Activated naive CD4-positive, alpha-beta T cell treated with anti-CD3 and anti-CD28 coated beads, Interleukin-2, amount 10 ng/mL, durations not matched to agents 7 days and 5 days (primary cell): Measurements from ENCODE around the gene WDSUB1.

Source experiments
- CTCF ChIA-PET: fragments of 350-600 bp; sonication (Branson Sonifier 250); formaldehyde crosslinking; loops from one replicate; lab custom pipeline; 2021; ENCODE audit warnings: antibody characterized with exemption; lab: Charles Lee
- DNase-seq: peaks from one replicate; pipeline ENCODE4 v3.0.0-alpha.2; 2020
- H3K27ac Mint-ChIP-seq: one replicate; pipeline ENCODE4 v1.8.0; 2021; ENCODE audit warnings: mild to moderate bottlenecking, moderate library complexity, mixed read lengths
- H3K27me3 Mint-ChIP-seq: one replicate; pipeline ENCODE4 v1.8.0; 2021; ENCODE audit warnings: mild to moderate bottlenecking, mixed read lengths
- H3K36me3 Mint-ChIP-seq: one replicate; pipeline ENCODE4 v1.8.0; 2021; ENCODE audit warnings: mixed read lengths
- H3K4me1 Mint-ChIP-seq: one replicate; pipeline ENCODE4 v1.8.0; 2021; ENCODE audit warnings: mixed read lengths
- H3K4me3 Mint-ChIP-seq: one replicate; pipeline ENCODE4 v1.8.0; 2021; ENCODE audit warnings: mild to moderate bottlenecking, moderate library complexity, mixed read lengths
- H3K9me3 Mint-ChIP-seq: one replicate; pipeline ENCODE4 v1.8.0; 2021; ENCODE audit warnings: mixed read lengths

WDSUB1 gene

DNA sequence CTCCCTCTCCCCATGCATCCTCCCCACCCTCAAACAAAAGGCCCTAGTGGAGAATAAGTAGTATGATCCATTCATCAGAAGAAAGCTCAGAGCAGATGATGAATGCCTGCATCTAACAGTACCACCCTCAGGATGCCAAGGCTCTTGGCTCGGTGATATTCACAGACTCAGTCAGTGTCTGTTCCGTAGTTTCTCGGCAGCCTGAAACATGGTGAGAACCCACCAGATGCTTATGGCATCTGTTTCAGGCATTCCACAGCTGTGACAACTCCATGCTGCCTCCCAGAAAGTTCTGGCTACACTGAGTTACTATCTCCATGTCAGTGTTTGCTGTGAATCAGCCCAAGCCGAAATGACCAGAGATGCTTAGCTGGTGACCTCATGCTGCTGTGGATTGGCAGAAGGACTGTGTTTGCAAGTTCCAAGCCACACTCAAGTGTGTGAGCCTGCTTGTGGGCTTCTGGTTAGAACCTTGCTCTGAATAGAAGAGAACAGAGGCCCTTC is 83.9 kb downstream of the WDSUB1 start:
- Mint-ChIP-seq H3K4me3 (no peak overlapping the region), H3K36me3 (no peaks in the 10 kb centered on the region), H3K9me3 (no peaks in the 10 kb centered on the region), H3K27me3 (no peaks in the 10 kb centered on the region), H3K4me1 (peaks cover 12% of the 10 kb centered on the region), H3K27ac (no peak overlapping the region)
- no peak for DNase-seq
- CTCF ChIA-PET: interaction anchor here (0.8 to 1.3 kb wide), 2 partner anchors 69 to 84 kb away, joined by 3 read pairs; no protein-coding TSS in a partner anchor

DNA sequence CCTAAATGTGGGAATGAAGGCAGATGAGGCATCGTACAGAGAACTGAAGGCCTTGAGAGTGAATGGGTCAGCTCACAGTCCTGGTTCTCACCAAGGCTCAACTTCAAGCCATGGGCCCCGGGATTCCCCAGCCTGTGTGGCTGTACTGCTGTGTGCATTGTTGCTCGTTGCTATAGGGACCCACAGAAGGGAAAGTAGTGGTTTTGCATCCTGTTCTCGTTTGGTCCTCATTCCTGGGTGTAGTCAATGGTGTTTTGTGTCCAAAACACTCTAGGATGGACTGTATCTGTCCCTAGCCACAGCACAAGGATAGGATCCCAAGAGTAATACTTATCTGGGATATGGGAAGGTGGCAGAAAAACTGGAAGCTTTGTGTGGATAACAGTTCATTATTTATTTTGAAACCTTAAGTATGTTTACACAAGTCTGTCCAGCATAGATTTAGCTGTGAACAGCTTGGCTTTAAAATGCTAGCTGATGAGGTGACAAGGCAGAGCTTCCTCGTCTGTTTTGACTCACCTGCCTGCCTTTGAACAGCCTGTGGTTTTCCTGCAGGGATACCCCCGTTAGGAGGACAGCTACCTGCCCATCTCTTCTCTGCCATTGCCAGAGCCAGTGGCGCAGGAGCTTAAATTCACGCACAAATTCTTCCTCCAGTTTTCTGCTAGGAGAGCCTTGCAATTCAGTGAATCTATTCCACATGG is 85.0 kb downstream of the WDSUB1 start:
- H3K27ac Mint-ChIP-seq: no peak overlapping the region
- H3K4me3 Mint-ChIP-seq: no peak overlapping the region
- DNase-seq: peak; percentile 49
- no peaks in the 10 kb centered on the region for H3K27me3 Mint-ChIP-seq
- H3K4me1 Mint-ChIP-seq: peaks cover 12% of the 10 kb centered on the region
- CTCF ChIA-PET: no interaction called here
- no peaks in the 10 kb centered on the region for H3K36me3 Mint-ChIP-seq
- H3K9me3 Mint-ChIP-seq: no peaks in the 10 kb centered on the region

DNA sequence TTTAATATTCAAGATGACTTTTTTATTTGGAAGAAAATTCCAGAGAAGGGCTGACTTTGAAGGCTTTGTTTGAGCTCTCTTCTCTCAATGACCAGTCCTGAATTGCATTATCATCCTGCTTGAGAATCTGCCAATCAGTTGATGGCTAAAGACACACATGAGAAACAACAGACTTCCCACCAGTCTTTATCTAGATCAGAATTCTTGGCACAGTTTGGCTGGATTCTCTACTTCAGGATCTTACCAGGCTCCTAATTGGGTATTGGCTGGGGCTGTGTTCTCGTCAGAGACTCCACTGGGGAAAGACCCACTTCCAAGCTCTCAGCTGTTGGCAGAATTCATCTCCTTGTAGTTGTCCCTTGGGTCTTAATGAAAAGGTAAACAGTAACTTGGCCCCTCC is 86.0 kb downstream of the WDSUB1 start:
- no peaks in the 10 kb centered on the region for H3K9me3 Mint-ChIP-seq
- H3K4me1 Mint-ChIP-seq: peaks cover 12% of the 10 kb centered on the region
- no peak overlapping the region for H3K27ac Mint-ChIP-seq
- no peak overlapping the region for H3K4me3 Mint-ChIP-seq
- no peaks in the 10 kb centered on the region for H3K36me3 Mint-ChIP-seq
- no peaks in the 10 kb centered on the region for H3K27me3 Mint-ChIP-seq
- no peak for DNase-seq
- CTCF ChIA-PET: interaction anchor here (1.5 kb wide), 1 partner anchor 81 kb away, joined by 3 read pairs; no protein-coding TSS in a partner anchor

DNA sequence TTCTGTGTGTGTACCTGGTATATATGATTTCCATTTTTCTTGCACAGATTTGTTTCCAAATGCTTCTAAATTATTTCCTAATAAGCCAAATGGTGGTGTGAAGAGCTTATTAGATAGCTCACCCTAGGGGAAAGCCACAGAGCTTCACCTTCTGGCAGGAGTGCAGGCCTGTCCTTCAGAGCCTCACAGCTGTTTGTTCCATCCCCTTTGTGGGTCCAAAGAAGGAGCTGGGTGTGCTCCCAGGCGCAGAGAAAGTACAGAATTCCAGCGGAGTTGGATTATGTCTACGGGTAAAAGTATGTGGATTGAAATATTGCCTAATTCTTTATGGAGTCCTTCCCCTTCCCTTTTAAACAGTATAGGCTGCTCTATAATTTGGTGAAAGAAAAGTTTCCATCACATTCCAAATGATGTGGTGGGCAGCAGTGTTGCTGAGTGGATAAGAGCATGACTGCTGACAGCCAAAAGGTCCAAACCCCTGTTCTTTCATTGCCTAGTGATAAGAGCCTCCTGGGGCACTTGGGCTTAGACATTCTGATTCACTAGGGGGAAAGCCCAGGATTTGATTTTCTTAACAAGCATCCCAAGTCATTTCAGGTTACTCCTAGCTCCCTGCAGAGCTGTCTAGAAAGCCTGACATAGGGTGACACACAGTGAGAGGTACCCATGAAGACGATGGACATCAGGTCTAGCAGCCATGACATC is 86.6 kb downstream of the WDSUB1 start:
- CTCF ChIA-PET: interaction anchor here (1.5 kb wide), 1 partner anchor 81 kb away, joined by 3 read pairs; no protein-coding TSS in a partner anchor

DNA sequence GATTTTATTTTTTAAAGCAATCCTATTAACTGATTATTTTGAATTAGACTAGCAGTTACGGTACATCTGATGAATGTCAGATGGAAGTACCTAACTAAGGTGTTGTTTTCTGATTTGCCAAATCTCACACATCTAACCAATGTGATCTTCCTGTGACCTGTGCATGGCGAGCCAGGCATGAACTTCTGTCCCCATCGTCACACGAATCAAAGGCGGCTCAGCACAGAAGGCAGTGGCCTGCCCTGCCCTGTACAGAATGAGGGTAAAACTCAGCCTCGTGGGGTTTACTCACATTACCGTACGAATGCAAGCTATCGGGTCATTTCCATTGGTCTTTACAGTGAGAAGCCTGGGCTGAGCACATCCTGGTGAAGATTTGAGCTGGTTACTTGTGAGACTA is 87.3 kb downstream of the WDSUB1 start:
- no peaks in the 10 kb centered on the region for H3K27me3 Mint-ChIP-seq
- no peak for DNase-seq
- H3K4me3 Mint-ChIP-seq: no peak overlapping the region
- no peaks in the 10 kb centered on the region for H3K9me3 Mint-ChIP-seq
- no peaks in the 10 kb centered on the region for H3K36me3 Mint-ChIP-seq
- H3K27ac Mint-ChIP-seq: no peak overlapping the region
- CTCF ChIA-PET: interaction anchor here (1.5 kb wide), 1 partner anchor 80 kb away, joined by 3 read pairs; no protein-coding TSS in a partner anchor
- H3K4me1 Mint-ChIP-seq: peaks cover 12% of the 10 kb centered on the region

More for the DNA sequence above, 86.6 kb downstream of the WDSUB1 start:
- H3K36me3 Mint-ChIP-seq: no peaks in the 10 kb centered on the region
- H3K9me3 Mint-ChIP-seq: no peaks in the 10 kb centered on the region
- H3K4me1 Mint-ChIP-seq: peaks cover 12% of the 10 kb centered on the region
- H3K4me3 Mint-ChIP-seq: no peak overlapping the region
- H3K27ac Mint-ChIP-seq: no peak overlapping the region
- no peaks in the 10 kb centered on the region for H3K27me3 Mint-ChIP-seq
- DNase-seq: no peak

DNA sequence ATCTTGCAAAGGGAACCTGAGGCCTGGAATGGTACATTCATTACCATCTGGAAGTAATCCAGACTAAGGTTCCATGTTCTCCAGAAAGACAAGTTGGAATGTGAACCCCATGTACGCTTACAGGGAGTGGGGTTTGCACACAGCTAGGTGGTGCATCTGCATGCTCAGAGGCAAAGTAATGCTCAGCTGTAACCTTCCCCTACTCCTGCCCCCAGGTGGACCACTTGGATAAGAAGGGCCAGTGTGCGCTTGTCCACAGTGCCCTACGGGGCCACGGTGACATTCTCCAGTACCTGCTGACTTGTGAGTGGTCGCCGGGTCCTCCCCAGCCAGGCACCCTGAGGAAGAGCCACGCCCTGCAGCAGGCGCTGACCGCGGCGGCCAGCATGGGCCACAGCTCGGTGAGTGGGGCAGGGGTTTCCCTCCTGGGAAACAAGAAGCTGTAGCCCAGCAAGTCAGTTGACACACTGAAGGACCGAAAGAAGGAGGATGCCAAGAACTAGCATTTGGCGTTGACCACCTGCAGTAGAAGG is 90.0 kb downstream of the WDSUB1 start:
- no peak overlapping the region for H3K27ac Mint-ChIP-seq

DNA sequence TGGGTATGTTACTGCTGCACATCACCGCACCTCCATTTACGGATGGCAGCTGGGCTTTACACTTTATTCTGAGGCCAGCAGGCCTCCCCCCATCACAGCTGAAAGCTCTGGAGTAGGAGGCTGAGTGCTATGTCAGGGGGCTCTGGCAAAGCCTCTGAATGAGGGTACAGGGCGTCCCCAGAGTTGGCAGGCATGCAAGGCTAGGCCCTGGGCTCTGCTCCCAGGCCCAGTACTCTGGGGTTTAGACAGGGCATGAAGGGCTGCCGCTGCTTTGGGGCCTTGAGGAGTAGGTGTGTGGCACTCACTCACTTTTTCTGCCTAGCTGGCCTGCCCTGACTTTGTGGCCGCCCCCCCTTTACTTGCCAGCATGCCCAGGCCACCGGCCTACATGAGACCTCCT is 90.8 kb downstream of the WDSUB1 start:
- no peaks in the 10 kb centered on the region for H3K36me3 Mint-ChIP-seq
- no peak overlapping the region for H3K4me3 Mint-ChIP-seq
- H3K4me1 Mint-ChIP-seq: no peaks in the 10 kb centered on the region
- H3K27ac Mint-ChIP-seq: no peak overlapping the region
- no peaks in the 10 kb centered on the region for H3K27me3 Mint-ChIP-seq
- H3K9me3 Mint-ChIP-seq: no peaks in the 10 kb centered on the region
- DNase-seq: no peak
- CTCF ChIA-PET: no interaction called here

More for the DNA sequence above, 90.0 kb downstream of the WDSUB1 start:
- H3K27me3 Mint-ChIP-seq: no peaks in the 10 kb centered on the region
- no peaks in the 10 kb centered on the region for H3K36me3 Mint-ChIP-seq
- CTCF ChIA-PET: no interaction called here
- no peak for DNase-seq
- peaks cover 5% of the 10 kb centered on the region for H3K4me1 Mint-ChIP-seq
- H3K9me3 Mint-ChIP-seq: no peaks in the 10 kb centered on the region
- no peak overlapping the region for H3K4me3 Mint-ChIP-seq

- no peak for DNase-seq
- H3K4me1 Mint-ChIP-seq: no peaks in the 10 kb centered on the region
- H3K36me3 Mint-ChIP-seq: no peaks in the 10 kb centered on the region
- H3K9me3 Mint-ChIP-seq: no peaks in the 10 kb centered on the region
- H3K27me3 Mint-ChIP-seq: no peaks in the 10 kb centered on the region
- CTCF ChIA-PET: no interaction called here
- H3K27ac Mint-ChIP-seq: no peak overlapping the region
- no peak overlapping the region for H3K4me3 Mint-ChIP-seq
These were observed 92.3 kb downstream of the WDSUB1 start for GRCh38 chr2:159194241-159194640.

GRCh38 chr2:159193791-159194190 is 92.7 kb downstream of the WDSUB1 start:
- no peak overlapping the region for H3K4me3 Mint-ChIP-seq
- DNase-seq: no peak
- H3K9me3 Mint-ChIP-seq: no peaks in the 10 kb centered on the region
- H3K4me1 Mint-ChIP-seq: no peaks in the 10 kb centered on the region
- peaks cover under 1% of the 10 kb centered on the region for H3K27me3 Mint-ChIP-seq
- H3K36me3 Mint-ChIP-seq: no peaks in the 10 kb centered on the region
- CTCF ChIA-PET: no interaction called here
- no peak overlapping the region for H3K27ac Mint-ChIP-seq

DNA sequence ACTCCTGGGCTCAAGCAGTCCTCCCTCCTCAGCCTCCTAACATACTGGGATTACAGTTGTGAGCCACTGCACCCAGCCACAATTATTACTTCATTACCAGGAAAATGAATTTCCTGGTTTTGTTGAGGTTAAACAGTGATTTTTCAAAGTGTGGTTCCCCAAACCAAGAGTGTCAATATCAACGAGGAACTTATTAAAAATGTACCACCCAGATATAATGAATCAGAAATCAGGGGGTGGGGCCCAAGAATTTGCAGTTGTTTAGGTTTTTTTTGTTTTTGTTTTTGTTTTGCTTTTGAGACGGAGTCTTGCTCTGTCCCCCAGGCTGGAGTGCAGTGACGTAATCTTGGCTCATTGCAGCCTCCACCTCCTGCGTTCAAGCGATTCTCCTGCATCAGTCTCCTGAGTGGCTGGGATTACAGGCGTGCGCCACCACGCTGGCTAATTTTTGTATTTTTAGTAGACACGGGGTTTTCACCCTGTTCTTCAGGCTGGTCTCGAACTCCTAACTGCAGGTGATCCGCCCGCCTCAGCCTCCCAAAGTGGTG is 94.1 kb downstream of the WDSUB1 start:
- CTCF ChIA-PET: no interaction called here
- Mint-ChIP-seq H3K4me3 (no peak overlapping the region), H3K36me3 (no peaks in the 10 kb centered on the region), H3K4me1 (no peaks in the 10 kb centered on the region), H3K27ac (no peak overlapping the region), H3K27me3 (peaks cover 3% of the 10 kb centered on the region), H3K9me3 (no peaks in the 10 kb centered on the region)
- no peak for DNase-seq

DNA sequence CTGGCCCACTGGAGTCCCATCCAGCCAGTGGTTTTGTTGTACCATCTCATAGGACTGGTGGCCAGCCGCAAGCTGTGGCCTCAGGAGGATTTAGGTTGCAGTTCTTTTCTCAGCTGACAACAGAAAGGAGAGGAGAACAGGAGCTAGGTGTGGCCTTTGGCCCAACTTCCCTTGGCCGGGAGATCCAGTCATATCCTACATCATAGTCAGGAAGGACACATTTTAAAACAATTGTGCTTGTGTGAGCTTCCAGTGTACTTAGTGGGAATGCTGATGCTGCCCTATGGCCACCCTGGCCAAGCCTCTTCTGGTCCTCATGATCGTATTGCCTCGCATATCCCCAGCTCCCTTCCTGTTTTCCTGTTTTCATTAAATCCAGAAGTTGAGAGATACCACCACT is 98.1 kb downstream of the WDSUB1 start:
- Mint-ChIP-seq H3K9me3 (no peaks in the 10 kb centered on the region), H3K27me3 (peaks cover 7% of the 10 kb centered on the region), H3K4me3 (no peak overlapping the region), H3K27ac (no peak overlapping the region), H3K4me1 (no peaks in the 10 kb centered on the region), H3K36me3 (no peaks in the 10 kb centered on the region)
- DNase-seq: no peak
- CTCF ChIA-PET: no interaction called here

GRCh38 chr2:159187106-159187505 is 99.4 kb downstream of the WDSUB1 start:
- CTCF ChIA-PET: no interaction called here
- no peaks in the 10 kb centered on the region for H3K4me1 Mint-ChIP-seq
- H3K27ac Mint-ChIP-seq: no peak overlapping the region
- no peaks in the 10 kb centered on the region for H3K9me3 Mint-ChIP-seq
- H3K4me3 Mint-ChIP-seq: no peak overlapping the region
- H3K36me3 Mint-ChIP-seq: no peaks in the 10 kb centered on the region
- DNase-seq: no peak
- H3K27me3 Mint-ChIP-seq: peaks cover 7% of the 10 kb centered on the region

GRCh38 chr2:159186462-159186861 is 100.0 kb downstream of the WDSUB1 start:
- Mint-ChIP-seq H3K9me3 (no peaks in the 10 kb centered on the region), H3K36me3 (no peaks in the 10 kb centered on the region), H3K4me3 (no peak overlapping the region), H3K27ac (no peak overlapping the region), H3K4me1 (no peaks in the 10 kb centered on the region), H3K27me3 (peaks cover 7% of the 10 kb centered on the region)
- CTCF ChIA-PET: interaction anchor here (0.7 kb wide), 1 partner anchor 22 kb away, joined by 3 read pairs; no protein-coding TSS in a partner anchor
- no peak for DNase-seq
